NOMO-1 treated with DMSO at 0.1 percent for 48 hours (cell line): ENCODE results near the gene TMEM143.
"Not testable (repeated sequence)": the region's sequence is repeated elsewhere in the genome, so short reads cannot be mapped to it uniquely, and the experiment has no call there.

ENCODE experiments used
- DNase-seq: peaks from one replicate; lab custom pipeline; 2025; ENCODE audit not compliant: unreplicated experiment; lab: John Stamatoyannopoulos, UW

Gene TMEM143

DNA sequence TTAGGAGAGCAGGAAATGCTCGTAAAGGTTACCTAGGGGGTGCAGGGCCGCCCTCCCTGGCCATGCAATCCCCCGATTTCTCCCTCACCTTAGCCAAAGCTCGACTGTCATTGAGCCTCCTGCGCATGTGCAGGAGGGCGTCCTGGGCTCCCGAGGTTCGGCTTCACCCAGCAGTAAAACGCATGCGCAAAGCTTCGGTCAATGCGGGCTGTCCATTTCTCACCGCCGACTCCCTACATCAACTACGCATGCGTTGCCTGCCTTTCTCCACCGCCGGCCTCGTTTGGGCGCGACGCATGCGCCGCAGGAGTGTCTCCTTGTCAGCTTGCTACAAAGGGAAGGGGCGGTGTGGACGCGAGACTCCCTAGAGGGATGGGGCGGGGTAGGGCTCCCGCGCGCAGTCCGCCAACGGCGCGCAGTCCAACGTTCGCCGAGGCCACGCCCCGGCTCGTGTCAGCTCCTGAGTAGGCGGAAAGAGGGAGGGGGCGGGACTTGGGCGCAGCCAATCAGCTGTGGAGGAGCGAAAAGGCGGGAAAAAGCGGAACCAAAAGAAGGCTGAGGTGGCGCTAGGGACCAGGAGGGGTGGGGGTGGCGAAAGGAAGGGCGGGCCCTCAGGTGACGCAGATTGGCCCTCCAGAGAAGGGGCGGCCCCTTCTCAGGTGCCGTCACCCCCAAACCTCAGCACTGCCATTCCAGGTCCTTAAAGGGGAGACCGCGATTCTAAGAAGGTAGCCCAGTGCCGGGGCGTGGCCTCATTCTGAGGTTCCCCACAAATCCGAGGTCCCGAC lies at the start of gene TMEM143, which contains the start of gene SYNGR4:
TMEM143 (minus strand) TSS at position 131 of the 788 bp plus-strand sequence; CDS start at position 111, 20 bp downstream.
SYNGR4 (plus strand) TSS at position 558 of the 788 bp plus-strand sequence. CDS start 1,476 bp downstream, outside the sequence.
- peak; percentile 100 for DNase-seq

GRCh38 chr19:48405850-48406249 lies 42.1 kb upstream of the TMEM143 start:
- DNase-seq = no peak

- no peak for DNase-seq
Observed at GRCh38 chr19:48405010-48405659, 41.4 kb upstream of the TMEM143 start.

- peak; percentile 7 for DNase-seq
Observed at GRCh38 chr19:48403606-48404005, 39.9 kb upstream of the TMEM143 start.

DNA sequence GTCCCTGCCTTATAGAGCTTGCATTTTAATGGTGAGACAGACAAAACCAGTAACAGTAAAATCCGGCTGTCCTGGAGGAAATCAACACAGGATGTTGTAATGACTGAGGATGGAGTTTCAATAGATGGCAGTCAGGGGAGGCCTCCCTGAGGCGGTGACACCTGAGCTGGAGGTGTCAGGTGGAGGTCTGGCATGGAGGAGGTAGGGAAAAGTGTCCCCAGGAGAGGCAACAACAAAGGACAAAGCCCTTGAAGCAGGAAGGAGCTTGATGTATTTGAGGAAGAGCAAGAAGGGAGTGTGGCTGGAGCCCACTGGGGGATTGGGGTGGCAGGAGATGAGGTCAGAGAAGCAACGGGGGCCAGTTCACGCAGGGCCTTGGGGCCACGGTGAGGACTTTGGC lies 37.5 kb upstream of the TMEM143 start:
- DNase-seq = no peak

- DNase-seq = no peak
Observed at GRCh38 chr19:48400018-48400742, 36.4 kb upstream of the TMEM143 start.

GRCh38 chr19:48398375-48399235 lies 34.9 kb upstream of the TMEM143 start:
- DNase-seq = peak; percentile 95

DNA sequence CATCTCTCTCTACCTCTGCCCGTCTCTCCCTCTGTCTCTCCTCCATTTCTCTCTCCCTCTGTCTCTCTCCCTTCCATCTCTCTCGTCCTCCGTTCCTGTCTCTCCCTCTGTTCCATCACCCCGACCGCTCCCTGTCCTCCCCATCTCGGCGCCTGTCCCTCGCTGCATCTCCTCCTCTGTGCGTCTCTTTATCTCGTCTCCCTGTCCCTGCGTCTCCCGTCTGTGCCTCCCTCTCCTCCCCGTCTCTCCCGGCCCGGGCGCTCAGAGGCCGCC lies 34.3 kb upstream of the TMEM143 start:
- DNase-seq = no peak

DNA sequence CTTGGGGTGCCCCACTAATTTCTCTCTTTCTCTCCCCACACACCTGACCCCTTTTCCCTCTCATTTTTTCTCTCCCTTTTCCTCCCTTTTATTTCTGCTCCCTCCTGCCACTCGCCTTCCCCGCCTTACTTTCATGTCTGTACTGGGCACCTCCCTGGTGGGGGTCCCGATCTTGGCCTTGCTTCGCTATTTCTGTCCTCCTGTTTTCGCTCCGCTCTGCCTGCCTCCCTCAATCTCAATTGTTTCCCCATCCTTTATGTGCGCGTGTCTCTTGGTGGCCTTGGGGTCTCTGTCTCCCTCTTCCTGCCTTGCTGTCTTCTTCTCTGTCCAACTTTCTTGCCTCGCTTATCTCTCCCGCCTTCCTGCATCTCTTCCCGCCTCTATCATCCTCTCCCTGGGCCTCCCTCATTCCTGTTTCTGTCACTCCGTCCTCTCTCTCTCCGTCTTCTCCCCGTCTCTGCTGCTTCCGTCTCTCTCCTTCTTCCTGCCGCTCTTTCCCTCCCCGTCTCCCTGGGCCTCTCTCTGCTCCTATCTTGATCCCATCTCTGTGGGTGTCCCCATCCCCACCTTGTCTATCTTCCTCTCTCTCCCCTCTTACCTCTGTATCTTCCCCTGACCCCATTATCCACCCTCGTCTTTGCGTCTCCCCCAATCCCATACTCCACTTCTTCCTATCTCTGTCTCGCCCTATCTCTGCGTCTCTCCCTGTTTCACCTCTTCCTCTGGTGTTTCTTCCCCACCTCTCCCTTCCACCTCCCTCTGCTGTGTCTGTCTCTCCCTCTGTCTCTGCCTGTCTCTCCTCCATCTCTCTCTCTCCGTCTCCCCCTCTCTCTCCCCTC lies 33.7 kb upstream of the TMEM143 start:
- no peak for DNase-seq

GRCh38 chr19:48396824-48397176 lies 33.1 kb upstream of the TMEM143 start:
- no peak for DNase-seq

DNA sequence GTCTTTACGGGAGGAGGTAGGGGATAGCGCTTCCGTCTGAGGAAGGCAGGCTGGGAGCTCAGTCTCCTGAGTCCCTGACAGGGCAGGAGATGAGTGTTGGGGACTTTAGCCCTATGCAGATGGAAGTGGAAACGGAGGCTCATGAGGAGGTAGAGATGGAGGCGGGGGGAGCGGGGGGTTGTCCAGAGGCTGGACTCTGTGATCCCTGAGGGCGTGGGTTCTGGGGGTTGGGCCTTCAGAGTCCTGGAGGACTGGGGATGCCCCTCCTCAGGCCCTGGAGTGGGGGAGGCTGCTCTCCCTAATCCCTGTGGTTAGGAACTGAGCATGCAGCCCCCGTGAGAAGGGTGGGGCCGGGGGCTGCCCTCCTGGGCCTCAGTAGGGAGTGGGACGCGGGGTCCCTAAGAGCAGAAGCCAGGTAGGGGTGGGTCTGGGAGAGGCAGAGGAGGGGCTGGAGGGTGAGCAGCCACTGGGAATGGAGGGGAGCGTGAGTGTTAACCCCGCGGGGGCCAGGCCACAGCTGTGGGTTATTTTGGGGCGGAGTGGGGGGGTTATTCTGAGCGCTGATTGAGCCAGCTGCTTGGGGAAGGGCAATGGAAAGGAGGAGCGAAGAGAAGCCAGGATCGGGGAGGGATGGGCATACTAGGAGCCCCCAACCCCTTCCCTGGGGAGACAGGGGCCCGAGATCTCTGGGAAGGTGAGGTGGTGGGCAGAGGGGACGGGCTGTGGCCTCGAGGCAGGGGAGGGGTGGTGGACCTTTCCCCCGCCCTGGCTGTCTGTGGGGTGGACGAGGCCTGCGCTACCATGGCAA lies 32.5 kb upstream of the TMEM143 start:
- DNase-seq = no peak

DNA sequence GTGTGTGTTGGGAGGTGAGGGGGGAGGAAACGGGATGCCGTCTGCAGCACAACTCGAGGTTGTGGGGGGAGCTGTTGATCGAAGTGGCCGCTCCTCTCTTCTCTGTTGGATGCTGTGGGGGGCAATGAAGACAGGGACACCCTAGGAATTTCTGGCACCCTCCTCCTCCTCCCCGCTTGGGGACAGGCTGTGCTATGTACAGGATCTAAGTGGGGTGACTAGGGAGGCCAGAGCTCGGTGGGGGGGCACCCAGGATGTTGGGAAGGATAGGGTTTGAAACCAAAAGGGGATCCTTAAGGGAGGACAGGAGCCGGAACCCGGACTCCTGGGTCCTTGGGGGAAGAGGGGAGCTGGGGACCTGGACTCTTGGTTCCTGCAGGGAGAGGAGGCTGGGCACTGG lies 31.8 kb upstream of the TMEM143 start:
- no peak for DNase-seq

DNA sequence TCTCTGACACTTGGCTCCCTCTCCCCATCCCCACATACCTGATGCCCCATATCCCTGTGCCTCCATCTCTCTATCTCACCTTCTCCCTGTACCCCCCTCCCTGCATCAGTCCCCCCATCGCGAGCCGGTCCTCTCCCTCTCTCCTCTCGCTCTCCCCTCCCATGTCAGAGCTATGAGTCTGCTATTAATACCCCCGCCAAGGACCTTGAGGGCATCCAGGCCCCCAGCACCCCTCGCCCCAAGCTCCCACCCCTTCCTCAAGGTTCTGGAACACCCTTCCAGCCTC lies 31.4 kb upstream of the TMEM143 start:
- DNase-seq = no peak

DNA sequence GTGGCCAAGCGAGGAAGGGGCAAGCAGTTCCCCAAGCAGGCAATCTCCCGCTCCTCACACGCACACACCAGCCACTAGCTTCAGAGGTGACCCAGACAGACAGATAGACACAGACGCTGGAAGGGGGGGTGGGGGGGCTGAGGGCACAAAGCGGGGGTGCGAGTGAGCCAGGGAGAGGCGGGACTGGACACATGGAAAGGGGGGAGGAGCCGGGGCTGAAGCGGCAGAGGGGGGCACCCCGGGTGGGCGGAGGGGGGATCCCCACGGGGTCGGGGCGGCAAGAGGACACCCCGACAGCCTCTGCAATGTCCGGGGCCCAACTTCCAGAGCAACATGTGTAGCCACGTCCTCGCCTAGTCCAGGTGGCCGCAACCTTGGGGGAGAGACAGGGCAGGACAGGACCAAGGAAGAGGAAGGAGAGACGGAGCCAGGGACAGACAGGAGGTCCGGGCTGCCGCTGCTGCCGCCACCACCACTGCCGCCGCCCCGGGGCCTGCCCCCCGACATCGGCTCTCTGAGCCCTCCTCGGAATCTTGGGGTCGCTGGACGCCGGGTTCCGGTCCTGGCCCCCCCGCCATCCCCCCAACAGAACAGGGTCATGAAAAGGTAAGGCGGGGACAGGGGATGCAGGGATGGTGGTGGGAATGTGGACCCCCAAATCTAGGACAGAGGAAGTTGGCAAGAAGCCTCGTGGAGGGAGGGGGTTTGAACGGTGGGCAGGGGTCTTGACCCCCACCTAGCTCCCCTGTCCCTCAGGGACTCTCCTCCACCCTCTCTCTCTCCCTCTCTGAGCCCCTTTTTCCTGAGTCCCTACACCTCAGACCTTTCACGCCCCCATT lies 30.8 kb upstream of the TMEM143 start:
- peak; percentile 6 for DNase-seq

- DNase-seq = peak; percentile 25
Observed at GRCh38 chr19:48393559-48394330, 30.0 kb upstream of the TMEM143 start, which contains the start of gene GRIN2D. Gene GRIN2D, plus strand, starts transcription at chr19:48393668. Its CDS starts 4,725 bp downstream, at chr19:48398393.

GRCh38 chr19:48392860-48393558 lies 29.3 kb upstream of the TMEM143 start:
- no peak for DNase-seq

DNA sequence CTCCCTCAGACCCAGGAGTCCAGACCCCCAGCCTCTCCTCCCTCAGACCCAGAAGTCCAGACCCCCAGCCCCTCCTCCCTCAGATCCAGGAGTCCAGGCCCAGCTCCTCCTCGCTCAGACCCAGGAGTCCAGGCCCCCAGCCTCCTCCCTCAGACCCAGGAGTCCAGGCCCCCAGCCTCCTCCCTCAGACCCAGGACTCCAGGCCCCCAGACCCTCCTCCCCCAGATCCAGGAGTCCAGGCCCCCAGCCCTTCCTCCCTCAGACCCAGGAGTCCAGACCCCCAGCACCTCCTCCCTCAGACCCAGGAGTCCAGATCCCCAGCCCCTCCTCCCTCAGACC lies 28.2 kb upstream of the TMEM143 start:
- not testable (repeated sequence) for DNase-seq
